Gastroesophageal sphincter (tissue), 4 donors: Measurements from ENCODE around the gene PIP4K2B. TPM values are rescaled to one million over a fixed set of nuclear protein-coding genes. Genes with fewer than 3 reads are reported as not detected.

Experiments
- ATAC-seq: fragments of 150-250 bp; one replicate; pipeline ENCODE4 v1.9.1; 2016; ENCODE audit warnings: mild to moderate bottlenecking, moderate library complexity
- H3K27ac ChIP-seq, 4 donors: fragments of 200-600 bp; sonication (generic) in 3 of 4; 1 replicate in 3 of 4; 2 replicates in 1 of 4; pipeline ENCODE4 v1.5.1; 2016 to 2019
- H3K27me3 ChIP-seq: fragments of 200-600 bp; sonication (generic); one replicate; pipeline ENCODE4 v1.5.1; 2019
- H3K36me3 ChIP-seq, 2 donors: fragments of 200-600 bp; sonication (generic); one replicate each; pipeline ENCODE4 v1.5.1; 2019; ENCODE audit warnings: control low read depth in 1 of 2
- H3K4me1 ChIP-seq, 3 donors: fragments of 200-600 bp; sonication (generic); 1 replicate in 2 of 3; 2 replicates in 1 of 3; pipeline ENCODE4 v1.5.1; 2016 to 2019; ENCODE audit warnings: control low read depth in 2 of 3
- H3K4me3 ChIP-seq, 2 donors: fragments of 200-600 bp; sonication (generic); one replicate each; pipeline ENCODE4 v1.5.1; 2019; ENCODE audit warnings: mild to moderate bottlenecking in 1 of 2, moderate library complexity in 1 of 2
- H3K9me3 ChIP-seq, 3 donors: fragments of 200-600 bp; sonication (generic); one replicate each; pipeline ENCODE4 v1.5.1; 2017 to 2019; ENCODE audit warnings: control low read depth in 2 of 3
- EP300 ChIP-seq: sonication (generic); formaldehyde crosslinking; IDR thresholded peaks from one replicate; pipeline ENCODE4 v1.6.1; 2017; ENCODE audit warnings: antibody characterized with exemption, mild to moderate bottlenecking
- POLR2A ChIP-seq, 2 donors: fragments of 450-650 bp; IDR thresholded peaks; one replicate each; pipeline ENCODE4 v1.6.1; 2017; ENCODE audit warnings: antibody characterized with exemption in 2 of 2, mild to moderate bottlenecking in 2 of 2, moderate library complexity in 1 of 2
- POLR2AphosphoS5 ChIP-seq: sonication (generic); formaldehyde crosslinking; IDR thresholded peaks from one replicate; pipeline ENCODE4 v1.6.1; 2017; ENCODE audit warnings: antibody characterized with exemption
- WGBS, 2 donors: methylation state at CpG; one replicate each; pipeline ENCODE4 v1.1.5; 2018; ENCODE audit warnings: low coverage in 1 of 2; 5-methylcytosine and 5-hydroxymethylcytosine counted together
- small RNA-seq, 4 donors: library from RNA; depleted of rRNA; stranded (forward); fragments of <200 nt; gene quantifications; one replicate each; pipeline ENCODE3, GENCODE V24; 2016
- total RNA-seq, 4 donors: library from RNA; depleted of rRNA; stranded (reverse); fragments of >200 nt; gene quantifications; one replicate each; pipeline ENCODE4 v1.1.0, GENCODE V29; 2016
- TF ChIP-seq, protein P1 (sequence below), 4 experiments: fragments of 200-600 bp in 2 of 4; fragments of 450-650 bp in 2 of 4; sonication (generic) in 1 of 4; IDR thresholded peaks; one replicate each; pipeline ENCODE4 v1.5.1; 2017 to 2019; ENCODE audit warnings: antibody characterized with exemption in 4 of 4, mild to moderate bottlenecking in 2 of 4, moderate library complexity in 2 of 4

PIP4K2B gene
- total RNA-seq, 4 donors from 2014 or later: 43.9 to 80.3 (median 62.1) TPM

DNA sequence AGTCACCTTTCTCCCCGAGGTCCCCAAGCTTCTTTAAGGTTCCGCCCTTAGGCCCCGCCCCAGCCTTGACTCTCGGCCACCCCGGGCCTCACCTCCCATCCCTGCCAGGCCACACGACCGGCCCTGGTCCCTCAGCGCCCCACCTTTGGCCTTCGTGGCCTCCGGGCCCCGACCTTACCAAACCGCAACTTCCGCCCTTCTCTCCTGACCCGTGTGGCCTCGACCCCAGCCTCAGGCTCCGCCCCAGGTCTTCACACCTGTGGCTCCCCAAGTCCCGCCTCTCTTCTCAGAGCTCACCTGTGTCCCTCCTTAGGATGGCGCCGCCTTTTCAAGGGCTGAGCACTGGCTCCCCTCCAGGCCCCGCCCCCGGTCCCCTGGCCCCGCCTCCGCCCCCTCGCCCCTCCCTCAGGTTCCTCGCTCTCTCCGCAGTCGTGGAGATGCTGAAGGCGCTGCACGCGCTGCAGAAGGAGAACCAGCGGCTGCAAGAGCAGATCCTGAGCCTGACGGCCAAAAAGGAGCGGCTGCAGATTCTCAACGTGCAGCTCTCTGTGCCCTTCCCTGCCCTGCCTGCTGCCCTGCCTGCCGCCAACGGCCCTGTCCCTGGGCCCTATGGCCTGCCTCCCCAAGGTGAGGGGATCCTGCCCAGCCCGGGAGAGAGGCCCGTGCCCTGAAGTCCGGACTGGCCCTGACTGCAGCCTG lies 79.3 kb downstream of the PIP4K2B start:
- peak overlapping the region in 2 of 4 donors; percentile 26 to 35 for H3K27ac ChIP-seq
- 73 to 75% methylated on average over 2 to 18 of the region's 39 CpGs for WGBS, 2 donors
- TF ChIP-seq, protein P1, sequence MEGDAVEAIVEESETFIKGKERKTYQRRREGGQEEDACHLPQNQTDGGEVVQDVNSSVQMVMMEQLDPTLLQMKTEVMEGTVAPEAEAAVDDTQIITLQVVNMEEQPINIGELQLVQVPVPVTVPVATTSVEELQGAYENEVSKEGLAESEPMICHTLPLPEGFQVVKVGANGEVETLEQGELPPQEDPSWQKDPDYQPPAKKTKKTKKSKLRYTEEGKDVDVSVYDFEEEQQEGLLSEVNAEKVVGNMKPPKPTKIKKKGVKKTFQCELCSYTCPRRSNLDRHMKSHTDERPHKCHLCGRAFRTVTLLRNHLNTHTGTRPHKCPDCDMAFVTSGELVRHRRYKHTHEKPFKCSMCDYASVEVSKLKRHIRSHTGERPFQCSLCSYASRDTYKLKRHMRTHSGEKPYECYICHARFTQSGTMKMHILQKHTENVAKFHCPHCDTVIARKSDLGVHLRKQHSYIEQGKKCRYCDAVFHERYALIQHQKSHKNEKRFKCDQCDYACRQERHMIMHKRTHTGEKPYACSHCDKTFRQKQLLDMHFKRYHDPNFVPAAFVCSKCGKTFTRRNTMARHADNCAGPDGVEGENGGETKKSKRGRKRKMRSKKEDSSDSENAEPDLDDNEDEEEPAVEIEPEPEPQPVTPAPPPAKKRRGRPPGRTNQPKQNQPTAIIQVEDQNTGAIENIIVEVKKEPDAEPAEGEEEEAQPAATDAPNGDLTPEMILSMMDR (IDR thresholded peaks at IDR 0.05): no peak
- TF ChIP-seq POLR2AphosphoS5: no peak
- peaks cover 0 to 100% of the 10 kb centered on the region in 2 donors for H3K36me3 ChIP-seq
- no peaks in the 10 kb centered on the region for H3K9me3 ChIP-seq
- peaks cover 0 to 28% (median 3%) of the 10 kb centered on the region in 3 donors for H3K4me1 ChIP-seq
- no peak overlapping the region for H3K4me3 ChIP-seq
- no peak for ATAC-seq
- no peaks in the 10 kb centered on the region for H3K27me3 ChIP-seq

DNA sequence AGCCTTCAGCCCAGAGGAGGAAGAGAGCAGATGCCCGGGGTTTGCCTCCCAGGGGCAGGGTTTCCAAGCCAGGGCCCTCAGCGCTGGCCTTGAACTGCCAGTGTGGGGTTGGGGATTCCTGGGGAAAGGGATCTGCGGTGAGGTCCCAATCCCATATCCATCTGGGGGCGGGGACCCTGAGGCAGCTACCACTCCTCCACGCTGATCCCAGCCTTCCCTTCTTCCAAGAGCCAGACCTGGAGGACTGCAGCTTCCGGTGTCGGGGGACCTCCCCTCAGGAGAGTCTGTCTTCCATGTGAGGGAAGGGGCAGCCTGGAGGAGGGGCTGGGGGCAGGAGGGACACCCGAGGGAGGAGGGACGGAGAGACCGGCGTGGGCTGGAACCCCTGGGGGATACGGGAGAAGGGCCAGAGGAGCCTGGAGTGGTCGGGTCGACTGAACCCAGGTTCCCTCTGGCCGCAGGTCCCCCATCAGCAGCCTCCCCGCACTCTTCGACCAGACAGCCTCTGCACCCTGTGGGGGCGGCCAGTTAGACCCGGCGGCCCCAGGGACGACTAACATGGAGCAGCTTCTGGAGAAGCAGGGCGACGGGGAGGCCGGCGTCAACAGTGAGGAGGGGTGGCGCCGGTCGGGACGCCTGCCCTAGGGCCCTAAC lies 79.9 kb downstream of the PIP4K2B start:
- H3K36me3 ChIP-seq: peaks cover 0 to 100% of the 10 kb centered on the region in 2 donors
- 67% methylated on average over 1 of the region's 29 CpGs; no CpG with 5 or more reads in 1 of the 2 donors for WGBS, 2 donors
- H3K4me3 ChIP-seq: no peak overlapping the region
- no peak for ATAC-seq
- H3K27me3 ChIP-seq: no peaks in the 10 kb centered on the region
- TF ChIP-seq EP300 (no peak), POLR2AphosphoS5 (no peak), POLR2A (IDR thresholded peaks at IDR 0.05) (no peak)
- TF ChIP-seq, protein P1 (IDR thresholded peaks at IDR 0.05): no peak
- no peaks in the 10 kb centered on the region for H3K9me3 ChIP-seq
- H3K27ac ChIP-seq: peak overlapping the region in 2 of 4 donors; percentile 26 to 35
- H3K4me1 ChIP-seq: peaks cover 0 to 21% (median 0%) of the 10 kb centered on the region in 3 donors

DNA sequence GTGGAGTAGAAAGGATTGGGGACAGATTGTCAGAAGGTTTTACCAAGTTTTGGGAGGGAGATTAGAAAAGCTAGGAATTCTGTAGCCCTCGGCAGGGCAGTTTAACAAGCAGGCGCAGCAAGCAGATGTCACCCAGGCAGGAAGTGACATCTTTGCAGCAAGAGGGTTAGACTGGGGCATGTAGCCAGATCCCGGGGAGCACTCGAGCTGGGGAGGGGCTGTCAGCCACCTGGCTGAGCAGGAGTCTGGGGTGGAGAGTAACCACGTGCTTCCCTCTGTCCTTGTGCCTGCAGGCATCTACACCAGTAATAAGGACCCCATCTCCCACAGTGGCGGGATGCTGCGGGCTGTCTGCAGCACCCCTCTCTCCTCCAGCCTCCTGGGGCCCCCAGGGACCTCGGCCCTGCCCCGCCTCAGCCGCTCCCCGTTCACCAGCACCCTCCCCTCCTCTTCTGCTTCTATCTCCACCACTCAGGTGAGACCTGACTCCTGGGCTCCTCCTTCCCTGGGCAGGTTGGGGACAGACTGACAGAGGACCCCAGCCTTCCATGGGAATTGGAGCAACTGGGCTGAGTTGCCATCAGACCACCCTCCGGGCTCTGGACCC lies 82.1 kb downstream of the PIP4K2B start:
- peaks cover 0 to 100% of the 10 kb centered on the region in 2 donors for H3K36me3 ChIP-seq
- TF ChIP-seq POLR2AphosphoS5 (no peak), EP300 (no peak), POLR2A (IDR thresholded peaks at IDR 0.05) (no peak)
- TF ChIP-seq, protein P1 (IDR thresholded peaks at IDR 0.05): no peak
- WGBS, 2 donors: 67 to 68% methylated on average over 3 of the region's 12 CpGs
- H3K4me1 ChIP-seq: peaks cover 0 to 14% (median 0%) of the 10 kb centered on the region in 3 donors
- H3K27ac ChIP-seq: no peak overlapping the region
- H3K9me3 ChIP-seq: no peaks in the 10 kb centered on the region
- ATAC-seq: no peak
- H3K27me3 ChIP-seq: no peaks in the 10 kb centered on the region
- H3K4me3 ChIP-seq: no peak overlapping the region

DNA sequence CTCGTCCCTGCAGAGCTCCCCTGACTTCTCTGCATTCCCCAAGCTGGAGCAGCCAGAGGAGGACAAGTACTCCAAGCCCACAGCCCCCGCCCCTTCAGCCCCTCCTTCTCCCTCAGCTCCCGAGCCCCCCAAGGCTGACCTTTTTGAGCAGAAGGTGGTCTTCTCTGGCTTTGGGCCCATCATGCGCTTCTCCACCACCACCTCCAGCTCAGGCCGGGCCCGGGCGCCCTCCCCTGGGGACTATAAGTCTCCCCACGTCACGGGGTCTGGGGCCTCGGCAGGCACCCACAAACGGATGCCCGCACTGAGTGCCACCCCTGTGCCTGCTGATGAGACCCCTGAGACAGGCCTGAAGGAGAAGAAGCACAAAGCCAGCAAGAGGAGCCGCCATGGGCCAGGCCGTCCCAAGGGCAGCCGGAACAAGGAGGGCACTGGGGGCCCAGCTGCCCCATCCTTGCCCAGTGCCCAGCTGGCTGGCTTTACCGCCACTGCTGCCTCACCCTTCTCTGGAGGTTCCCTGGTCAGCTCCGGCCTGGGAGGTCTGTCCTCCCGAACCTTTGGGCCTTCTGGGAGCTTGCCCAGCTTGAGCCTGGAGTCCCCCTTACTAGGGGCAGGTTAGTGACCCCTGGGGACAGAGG lies 82.9 kb downstream of the PIP4K2B start:
- no peak overlapping the region for H3K27ac ChIP-seq
- TF ChIP-seq POLR2A (IDR thresholded peaks at IDR 0.05) (no peak), POLR2AphosphoS5 (no peak), EP300 (no peak)
- TF ChIP-seq, protein P1 (IDR thresholded peaks at IDR 0.05): no peak
- no peak overlapping the region for H3K4me3 ChIP-seq
- ATAC-seq: no peak
- no peaks in the 10 kb centered on the region for H3K9me3 ChIP-seq
- peaks cover 0 to 14% (median 0%) of the 10 kb centered on the region in 3 donors for H3K4me1 ChIP-seq
- H3K27me3 ChIP-seq: no peaks in the 10 kb centered on the region
- 38% methylated on average over 2 of the region's 18 CpGs; no CpG with 5 or more reads in 1 of the 2 donors for WGBS, 2 donors
- H3K36me3 ChIP-seq: peaks cover 0 to 100% of the 10 kb centered on the region in 2 donors

Small RNA genes lying within 50 kb of the gene (small RNA-seq; reads per million reads assigned to genes)
- gene MIR4726 (0 to 0.55 (median 0.13) reads per million in 4 donors), gene MIR4727 (0 to 0.64 (median 0) reads per million in 4 donors), gene RNA5SP440 (1.6 to 4.6 (median 2.4) reads per million in 4 donors), gene RNU6-866P (0 reads per million in 4 donors)

Other genes starting within 250 kb of the PIP4K2B start
- gene SRCIN1, start 193.6 kb downstream of the PIP4K2B start, total RNA-seq: 1 to 10 TPM in 2 of 4 donors, under 1 TPM in 2; 0.67 to 2.6 (median 1.5) TPM
- gene EPOP, start 124.6 kb downstream of the PIP4K2B start, total RNA-seq: 1 to 10 TPM in 3 of 4 donors, under 1 TPM in 1; 0.31 to 3.5 (median 1.5) TPM
- gene MLLT6, start 94.3 kb downstream of the PIP4K2B start, total RNA-seq: 100 to 1,000 TPM in 1 of 4 donors, 10 to 100 TPM in 3; 55.6 to 101 (median 77.9) TPM
- 10 to 100 TPM in 2 of 4 donors, 1 to 10 TPM in 2; 8.5 to 14.9 (median 11.1) TPM for gene CISD3, start 69.2 kb downstream of the PIP4K2B start, total RNA-seq
- 10 to 100 TPM in 1 of 4 donors, 1 to 10 TPM in 3; 6.4 to 13.0 (median 9.7) TPM for gene PCGF2, start 51.2 kb downstream of the PIP4K2B start, total RNA-seq
- 100 to 1,000 TPM; 107 to 123 (median 117) TPM for gene PSMB3, start 46.8 kb downstream of the PIP4K2B start, total RNA-seq
- gene CWC25, start 25.8 kb upstream of the PIP4K2B start, total RNA-seq: 10 to 100 TPM; 13.6 to 35.0 (median 23.3) TPM
- 1,000 to 10,000 TPM in 3 of 4 donors, 100 to 1,000 TPM in 1; 755 to 2,040 (median 1,511) TPM for gene RPL23, start 54.2 kb upstream of the PIP4K2B start, total RNA-seq
- 10 to 100 TPM; 33.5 to 88.9 (median 73.6) TPM for gene LASP1, start 70.5 kb upstream of the PIP4K2B start, total RNA-seq
- gene FBXO47, start 167.8 kb upstream of the PIP4K2B start, total RNA-seq: under 1 TPM in 1 of 4 donors, not detected in 3; 0.25 TPM